Neural cell (in vitro differentiated cells): Measurements from ENCODE around the gene SLCO2B1. TPM values are rescaled to one million over a fixed set of nuclear protein-coding genes. Genes with fewer than 3 reads are reported as not detected.

ENCODE experiments used
- H2AFZ ChIP-seq: fragments of 200-600, 300-800 bp; sonication (generic), shearing (Covaris generic); 2 replicates; pipeline ENCODE4 v1.6.0; 2014; ENCODE audit warnings: low read depth, mild to moderate bottlenecking, antibody characterized with exemption, low read length, moderate library complexity
- H3F3A ChIP-seq: fragments of 200-600 bp; shearing (Covaris generic); 2 replicates; pipeline ENCODE4 v1.6.1; 2016; ENCODE audit warnings: mild to moderate bottlenecking, moderate library complexity, mixed read lengths, antibody characterized with exemption, low read length; ENCODE audit not compliant: insufficient read depth, poor library complexity, severe bottlenecking
- H3K27ac ChIP-seq: fragments of 200-600, 300-800 bp; sonication (generic), shearing (Covaris generic); 2 replicates; pipeline ENCODE4 v1.5.1; 2014; ENCODE audit warnings: mild to moderate bottlenecking, low read length, moderate library complexity
- H3K27me3 ChIP-seq: fragments of 300-800, 200-600 bp; sonication (generic), shearing (Covaris generic); 2 replicates; pipeline ENCODE4 v1.6.0; 2014; ENCODE audit warnings: mild to moderate bottlenecking, low read depth, low read length, moderate library complexity; ENCODE audit not compliant: insufficient read depth
- H3K36me3 ChIP-seq: fragments of 300-800, 200-600 bp; sonication (generic), shearing (Covaris generic); 2 replicates; pipeline ENCODE4 v1.5.1; 2014; ENCODE audit warnings: mild to moderate bottlenecking, antibody characterized with exemption, low read length, moderate library complexity; ENCODE audit not compliant: insufficient read depth
- H3K4me2 ChIP-seq: fragments of 300-800, 200-600 bp; sonication (generic), shearing (Covaris generic); 2 replicates; pipeline ENCODE4 v1.6.0; 2014; ENCODE audit warnings: mild to moderate bottlenecking, low read length
- H3K4me3 ChIP-seq: fragments of 300-800, 200-600 bp; sonication (generic), shearing (Covaris generic); 2 replicates; pipeline ENCODE4 v1.5.1; 2014; ENCODE audit warnings: mild to moderate bottlenecking, low read length, moderate library complexity
- H3K79me2 ChIP-seq: fragments of 200-600 bp; shearing (Covaris generic); replicated peaks from 2 replicates; pipeline ENCODE4 v1.6.0; 2014; ENCODE audit warnings: mild to moderate bottlenecking, low read length, moderate library complexity; ENCODE audit not compliant: insufficient read depth
- H3K9ac ChIP-seq: fragments of 300-800, 200-600 bp; sonication (generic), shearing (Covaris generic); 2 replicates; pipeline ENCODE4 v1.6.1; 2016; ENCODE audit warnings: mild to moderate bottlenecking, low read length, mixed read lengths
- H3K9me2 ChIP-seq: fragments of 200-600 bp; shearing (Covaris generic); 2 replicates; pipeline ENCODE4 v1.6.1; 2016; ENCODE audit warnings: mild to moderate bottlenecking, low read length, mixed read lengths; ENCODE audit not compliant: insufficient read depth
- H3K9me3 ChIP-seq: fragments of 200-600, 300-800 bp; sonication (generic), shearing (Covaris generic); 2 replicates; pipeline ENCODE4 v1.6.1; 2016; ENCODE audit warnings: mild to moderate bottlenecking, mixed run types, low read length, moderate library complexity, mixed read lengths
- H4K20me1 ChIP-seq: fragments of 200-600 bp; shearing (Covaris generic); 2 replicates; pipeline ENCODE4 v1.6.1; 2016; ENCODE audit warnings: mild to moderate bottlenecking, mixed run types; ENCODE audit not compliant: insufficient read depth
- CTCF ChIP-seq: fragments of 450-650 bp; IDR thresholded peaks from 2 replicates; pipeline ENCODE4 v1.5.1; 2014; ENCODE audit warnings: antibody characterized with exemption, mild to moderate bottlenecking, moderate library complexity; ENCODE audit not compliant: poor library complexity, severe bottlenecking
- EP300 ChIP-seq: fragments of 450-650 bp; conservative IDR thresholded peaks from 2 replicates; pipeline ENCODE4 v1.6.1; 2014; ENCODE audit warnings: antibody characterized with exemption, mild to moderate bottlenecking, moderate library complexity; ENCODE audit not compliant: poor library complexity, severe bottlenecking
- EZH2 ChIP-seq: fragments of 200-600, 300-800 bp; shearing (Covaris generic), sonication (generic); IDR thresholded peaks from 2 replicates; pipeline ENCODE4 v1.6.1; 2014; ENCODE audit warnings: antibody characterized with exemption, low read length, borderline replicate concordance, mild to moderate bottlenecking; ENCODE audit not compliant: insufficient read depth, poor library complexity, severe bottlenecking
- MXI1 ChIP-seq: fragments of 450-650 bp; conservative IDR thresholded peaks from 2 replicates; pipeline ENCODE4 v1.6.1; 2014; ENCODE audit warnings: antibody characterized with exemption, mild to moderate bottlenecking; ENCODE audit not compliant: poor library complexity, severe bottlenecking
- POLR2AphosphoS5 ChIP-seq: IDR thresholded peaks from 2 replicates; pipeline ENCODE4 v1.6.1; 2012
- REST ChIP-seq: IDR thresholded peaks from 2 replicates; pipeline ENCODE4 v1.6.1; 2012; ENCODE audit warnings: borderline replicate concordance
- SMC3 ChIP-seq: fragments of 450-650 bp; conservative IDR thresholded peaks from 2 replicates; pipeline ENCODE4 v1.6.1; 2014; ENCODE audit warnings: antibody characterized with exemption, mild to moderate bottlenecking, moderate library complexity; ENCODE audit not compliant: poor library complexity
- polyA plus RNA-seq: library from polyadenylated mRNA; depleted of rRNA; stranded (reverse); fragments of >200 nt; gene quantifications from 2 replicates; pipeline ENCODE4 v1.2.3, GENCODE V29; 2014

SLCO2B1 gene
- polyA plus RNA-seq, 1 donor from 2014 or later, result not detected

GRCh38 chr11:75242722-75243600 is 92.1 kb downstream of the SLCO2B1 start:
- no peak for TF ChIP-seq SMC3
- TF ChIP-seq EZH2, result no peak
- no peak for TF ChIP-seq CTCF
- no peak for TF ChIP-seq MXI1
- TF ChIP-seq REST, result no peak
- TF ChIP-seq POLR2AphosphoS5, result no peak
- TF ChIP-seq EP300, result no peak
- H3K9me3 ChIP-seq, result no peaks in the 10 kb centered on the region
- peak overlapping the region; percentile 64 for H3K4me3 ChIP-seq
- H3K4me2 ChIP-seq, result no peak overlapping the region
- H3K79me2 ChIP-seq, result no peaks in the 10 kb centered on the region
- no peak overlapping the region for H3K27ac ChIP-seq
- no peak overlapping the region for H3K9ac ChIP-seq
- no peak overlapping the region for H2AFZ ChIP-seq
- H3K27me3 ChIP-seq, result peaks cover 47% of the 10 kb centered on the region
- no peaks in the 10 kb centered on the region for H3K9me2 ChIP-seq
- H3K36me3 ChIP-seq, result no peaks in the 10 kb centered on the region
- no peaks in the 10 kb centered on the region for H4K20me1 ChIP-seq
- no peaks in the 10 kb centered on the region for H3F3A ChIP-seq

- peaks cover 39% of the 10 kb centered on the region for H3K27me3 ChIP-seq
- no peaks in the 10 kb centered on the region for H3K36me3 ChIP-seq
- H3K9me3 ChIP-seq, result no peaks in the 10 kb centered on the region
- TF ChIP-seq CTCF, result no peak
- no peak for TF ChIP-seq POLR2AphosphoS5
- no peaks in the 10 kb centered on the region for H3F3A ChIP-seq
- no peak overlapping the region for H2AFZ ChIP-seq
- H3K79me2 ChIP-seq, result no peaks in the 10 kb centered on the region
- no peak overlapping the region for H3K4me3 ChIP-seq
- H4K20me1 ChIP-seq, result no peaks in the 10 kb centered on the region
- H3K4me2 ChIP-seq, result no peak overlapping the region
- H3K27ac ChIP-seq, result no peak overlapping the region
- H3K9ac ChIP-seq, result no peak overlapping the region
- no peaks in the 10 kb centered on the region for H3K9me2 ChIP-seq
Measured at GRCh38 chr11:75244052-75244814, 93.3 kb downstream of the SLCO2B1 start.
